SK-N-MC (cell line): ENCODE data around the gene RCAN1.
"Not testable (repeated sequence)": the region's sequence is repeated elsewhere in the genome, so short reads cannot be mapped to it uniquely, and the experiment has no call there.

Experiments
- DNase-seq: peaks from one replicate; pipeline ENCODE4 v3.0.0-alpha.2; 2011; ENCODE audit warnings: low read depth, low spot score
- H3K27ac ChIP-seq: fragments of 200-600 bp; sonication (generic); 2 replicates; pipeline ENCODE4 v1.5.1; 2016; ENCODE audit warnings: mixed run types
- H3K36me3 ChIP-seq: fragments of 200-600 bp; sonication (generic); 2 replicates; pipeline ENCODE4 v1.6.1; 2017; ENCODE audit warnings: antibody characterized with exemption, low read length, mixed read lengths; ENCODE audit not compliant: insufficient read depth
- H3K4me3 ChIP-seq: fragments of 200-600 bp; sonication (generic); 2 replicates; pipeline ENCODE4 v1.5.1; 2016
- H3K9ac ChIP-seq: fragments of 200-600 bp; sonication (generic); 2 replicates; pipeline ENCODE4 v1.8.0; 2017; ENCODE audit warnings: mixed run types, mixed read lengths; ENCODE audit not compliant: insufficient read length
- H3K9me3 ChIP-seq: fragments of 200-600 bp; sonication (generic); 2 replicates; pipeline ENCODE4 v1.6.1; 2017; ENCODE audit warnings: low read depth, mild to moderate bottlenecking, antibody characterized with exemption, low read length, moderate library complexity, mixed read lengths
- EZH2 ChIP-seq: fragments of 200-600 bp; sonication (generic); IDR thresholded peaks from one replicate; pipeline ENCODE4 v1.6.1; 2017; ENCODE audit warnings: antibody characterized with exemption
- FOXP2 ChIP-seq: optimal IDR thresholded peaks from 2 replicates; pipeline ENCODE3; 2011; ENCODE audit warnings: mild to moderate bottlenecking, moderate library complexity; ENCODE audit not compliant: insufficient read depth; ENCODE audit errors: extremely low read length, control extremely low read depth
- POLR2AphosphoS5 ChIP-seq: IDR thresholded peaks from 2 replicates; pipeline ENCODE4 v1.6.1; 2012; ENCODE audit warnings: mild to moderate bottlenecking, low read depth, low read length, borderline replicate concordance

The RCAN1 gene

DNA sequence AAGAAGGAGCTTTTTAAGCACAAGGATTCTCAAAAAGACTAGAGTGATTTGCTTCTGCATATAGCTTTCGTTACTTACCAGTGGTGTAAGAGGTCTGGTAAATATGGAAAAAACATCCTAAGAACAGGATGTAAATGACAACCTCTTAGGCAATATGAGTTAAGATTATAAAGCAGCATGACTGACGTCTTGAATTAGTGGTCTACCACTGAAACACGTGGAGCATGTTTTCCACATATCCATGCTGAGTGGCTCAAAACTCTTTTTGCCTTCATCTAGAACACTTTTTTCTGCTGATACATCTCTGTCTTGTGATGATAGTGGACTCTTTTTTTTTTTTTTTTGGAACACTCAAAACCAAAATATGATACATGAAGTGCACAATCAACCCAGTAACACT, 44.6 kb downstream of the RCAN1 start:
- no peak for DNase-seq
- TF ChIP-seq EZH2 (no peak), POLR2AphosphoS5 (no peak), FOXP2 (no peak)
- no peak overlapping the region for H3K4me3 ChIP-seq
- no peak overlapping the region for H3K9ac ChIP-seq
- H3K27ac ChIP-seq = no peak overlapping the region
- H3K36me3 ChIP-seq = no peaks in the 10 kb centered on the region
- H3K9me3 ChIP-seq = no peaks in the 10 kb centered on the region

DNA sequence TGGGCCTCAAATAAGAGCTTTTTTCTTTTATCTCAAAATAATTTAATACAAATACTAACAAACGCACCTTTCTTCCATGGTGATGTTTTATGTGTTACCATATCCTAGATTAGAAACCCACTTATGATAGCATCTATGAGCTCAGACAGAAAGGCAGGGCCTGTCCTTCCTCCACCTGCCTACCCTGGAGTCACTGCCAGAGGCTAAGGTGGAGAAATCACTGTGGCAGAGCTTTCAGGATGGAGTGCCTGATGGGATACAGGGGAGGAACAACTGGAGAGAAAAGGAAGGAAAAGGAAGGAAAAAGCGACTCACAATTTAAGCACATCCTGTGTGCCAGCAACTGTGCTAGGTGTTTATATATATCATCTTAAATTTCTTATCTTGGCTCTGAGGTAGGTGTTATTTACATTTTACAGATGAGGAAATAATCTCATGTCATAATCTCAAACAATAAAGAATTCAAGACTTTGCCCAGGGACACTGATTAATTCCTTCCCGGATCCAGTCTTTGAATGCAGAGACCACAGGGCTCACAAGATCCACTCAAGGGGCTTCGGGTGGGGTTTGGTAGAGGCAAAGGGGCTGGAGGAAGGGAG, 45.4 kb downstream of the RCAN1 start:
- TF ChIP-seq POLR2AphosphoS5 (no peak), EZH2 (no peak), FOXP2 (no peak)
- Histone ChIP-seq H3K4me3 (no peak overlapping the region), H3K27ac (no peak overlapping the region), H3K9ac (no peak overlapping the region), H3K9me3 (no peaks in the 10 kb centered on the region), H3K36me3 (no peaks in the 10 kb centered on the region)
- DNase-seq = no peak

DNA sequence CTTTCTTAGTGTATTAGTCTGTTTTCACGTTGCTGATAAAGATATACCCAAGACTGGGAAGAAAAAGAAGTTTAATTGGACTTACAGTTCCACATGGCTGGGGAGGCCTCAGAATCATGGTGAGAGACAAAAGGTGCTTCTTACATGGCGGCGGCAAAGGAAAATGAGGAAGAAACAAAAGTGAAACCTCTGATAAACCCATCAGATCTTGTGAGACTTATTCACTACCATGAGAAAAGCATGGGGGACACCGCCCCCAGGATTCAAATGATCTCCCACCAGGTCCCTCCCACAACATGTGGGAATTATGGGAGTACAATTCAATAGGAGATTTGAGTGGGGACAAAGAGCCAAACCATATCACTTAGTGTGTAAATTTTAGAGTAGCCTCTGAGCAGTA, 46.1 kb downstream of the RCAN1 start:
- not testable (repeated sequence) for H3K4me3 ChIP-seq, DNase-seq, H3K9me3 ChIP-seq, H3K9ac ChIP-seq, H3K36me3 ChIP-seq, H3K27ac ChIP-seq

DNA sequence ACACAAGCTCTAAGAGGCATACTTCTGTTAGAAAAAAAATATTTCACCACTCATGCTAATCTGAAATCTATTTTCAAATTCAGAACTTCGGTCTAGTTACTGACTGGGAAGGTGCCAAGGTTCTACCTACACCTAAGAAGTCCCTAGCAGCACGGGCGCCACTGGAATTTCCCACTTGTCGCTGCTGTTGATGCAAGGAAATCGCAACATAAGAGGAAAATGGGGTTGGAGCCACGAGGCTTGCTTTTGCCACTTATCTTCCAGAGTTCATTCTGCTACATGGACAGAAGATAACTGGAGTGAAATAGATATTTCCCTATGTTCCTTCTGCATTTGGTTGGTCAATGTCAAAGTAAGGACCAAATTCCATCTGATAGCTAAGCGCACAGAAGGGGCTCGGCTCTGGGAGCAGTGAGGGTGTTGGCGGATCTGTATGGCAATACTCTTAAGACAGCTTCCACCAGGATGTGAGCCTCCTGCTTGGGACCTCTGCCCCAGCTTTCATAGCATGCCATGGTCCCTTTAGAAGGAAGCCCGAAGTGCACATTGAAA, 47.2 kb downstream of the RCAN1 start:
- no peak overlapping the region for H3K9ac ChIP-seq
- no peak overlapping the region for H3K27ac ChIP-seq
- H3K4me3 ChIP-seq = no peak overlapping the region
- no peaks in the 10 kb centered on the region for H3K9me3 ChIP-seq
- no peaks in the 10 kb centered on the region for H3K36me3 ChIP-seq
- DNase-seq = no peak
- TF ChIP-seq EZH2 (no peak), POLR2AphosphoS5 (no peak), FOXP2 (no peak)

DNA sequence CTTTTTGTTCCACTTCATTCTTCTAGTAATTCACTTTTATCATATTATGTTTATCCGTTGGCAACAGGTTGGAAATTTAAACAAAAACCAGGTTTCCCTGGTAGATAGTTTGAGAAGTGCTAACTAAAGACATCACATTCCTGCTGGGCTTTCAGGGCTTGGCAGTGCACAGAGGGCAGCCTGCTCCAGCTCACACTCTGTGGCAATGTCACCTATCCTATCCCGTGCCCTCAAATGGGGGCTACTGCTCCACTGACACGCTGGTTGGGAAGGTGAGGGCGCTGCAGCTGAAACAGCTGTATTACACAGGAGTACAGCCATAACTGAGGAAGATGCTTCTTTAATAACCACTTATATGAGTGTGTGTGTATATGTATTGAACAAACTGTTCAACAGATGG, 49.7 kb downstream of the RCAN1 start:
- DNase-seq = no peak
- Histone ChIP-seq H3K36me3 (no peaks in the 10 kb centered on the region), H3K4me3 (no peak overlapping the region), H3K27ac (no peak overlapping the region), H3K9ac (no peak overlapping the region), H3K9me3 (no peaks in the 10 kb centered on the region)
- no peak for TF ChIP-seq EZH2
- no peak for TF ChIP-seq FOXP2
- TF ChIP-seq POLR2AphosphoS5 = no peak

DNA sequence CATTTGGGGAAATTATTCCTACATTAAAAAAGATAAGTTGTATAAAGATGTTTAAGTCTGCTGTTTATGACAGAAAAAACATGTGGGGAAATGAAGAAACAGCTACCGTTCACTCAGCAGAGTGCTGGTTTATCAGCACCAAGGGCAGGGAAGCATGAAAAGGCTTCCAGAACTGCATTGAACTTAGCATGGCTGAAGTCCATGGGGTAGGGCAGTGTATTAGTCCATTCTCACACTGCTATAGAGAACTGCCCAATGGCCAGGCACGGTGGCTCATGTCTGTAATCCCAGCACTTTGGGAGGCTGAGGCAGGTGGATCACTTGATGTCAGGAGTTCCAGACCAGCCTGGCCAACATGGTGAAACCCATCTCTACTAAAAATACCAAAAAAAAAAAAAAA, 51.5 kb downstream of the RCAN1 start:
- H3K9me3 ChIP-seq, H3K27ac ChIP-seq, H3K9ac ChIP-seq, H3K36me3 ChIP-seq, DNase-seq, H3K4me3 ChIP-seq: not testable (repeated sequence)

DNA sequence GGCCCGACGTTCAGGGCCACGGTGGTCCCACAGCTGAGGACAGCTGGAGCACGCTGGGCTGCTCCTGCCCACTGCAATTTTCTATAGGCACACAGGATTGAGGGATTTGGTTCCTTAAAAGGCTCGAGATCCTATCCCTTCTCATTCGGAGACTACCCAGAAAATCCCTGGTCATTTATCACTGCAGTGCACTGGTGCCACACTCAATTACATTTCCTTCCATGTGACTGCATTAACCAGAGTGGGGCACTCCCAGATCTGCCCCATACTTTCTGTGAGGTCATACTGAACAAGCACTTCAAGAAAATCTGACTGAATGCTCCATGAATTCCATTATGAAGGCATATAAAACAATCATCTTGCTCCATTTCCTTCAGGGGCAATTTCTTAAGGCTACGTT, 53.1 kb downstream of the RCAN1 start:
- Histone ChIP-seq H3K9me3 (no peaks in the 10 kb centered on the region), H3K4me3 (no peak overlapping the region), H3K9ac (no peak overlapping the region), H3K36me3 (no peaks in the 10 kb centered on the region), H3K27ac (no peak overlapping the region)
- TF ChIP-seq FOXP2 = no peak
- TF ChIP-seq EZH2 = no peak
- TF ChIP-seq POLR2AphosphoS5 = no peak
- DNase-seq = no peak

DNA sequence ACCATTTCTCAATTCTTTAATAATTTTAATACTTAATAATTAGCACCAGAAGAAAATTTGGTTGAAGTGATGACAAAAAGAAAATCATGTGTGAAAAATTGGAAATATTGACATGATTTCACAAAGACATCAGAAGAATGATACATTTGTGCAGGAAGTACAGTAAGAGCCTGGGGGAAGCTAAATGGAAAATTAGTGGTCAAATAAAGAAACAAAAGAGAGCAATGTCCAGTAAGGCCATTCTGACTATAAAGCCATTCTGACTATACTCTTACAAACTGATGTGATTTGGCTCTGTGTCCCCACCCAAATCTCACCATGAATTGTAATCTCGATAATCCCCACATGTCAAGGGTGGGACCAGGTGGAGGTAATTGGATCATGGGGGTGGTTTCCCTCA, 54.3 kb downstream of the RCAN1 start:
- H3K9ac ChIP-seq = no peak overlapping the region
- H3K27ac ChIP-seq = no peak overlapping the region
- no peak for DNase-seq
- no peaks in the 10 kb centered on the region for H3K9me3 ChIP-seq
- no peak overlapping the region for H3K4me3 ChIP-seq
- H3K36me3 ChIP-seq = no peaks in the 10 kb centered on the region
- TF ChIP-seq FOXP2 (no peak), POLR2AphosphoS5 (no peak)

DNA sequence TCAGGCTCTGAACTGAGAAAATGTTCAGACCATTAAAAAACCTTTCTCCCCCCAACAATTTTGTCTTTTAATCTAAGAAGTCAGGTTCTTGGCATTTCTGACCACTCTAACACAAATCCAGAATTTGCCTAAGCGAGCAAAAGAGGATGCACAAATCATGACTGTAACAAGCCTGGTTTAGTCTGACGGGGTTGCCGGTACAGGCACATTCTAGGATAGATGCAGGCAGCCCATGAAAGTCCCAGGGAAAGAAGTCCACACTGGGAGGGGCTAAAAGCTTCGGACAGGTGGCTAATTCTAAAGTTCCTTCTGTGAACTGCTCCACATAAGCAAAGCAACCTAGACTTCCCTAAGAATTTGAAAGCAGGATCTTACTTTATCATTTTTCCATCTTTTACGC, 54.9 kb downstream of the RCAN1 start:
- TF ChIP-seq FOXP2 (no peak), POLR2AphosphoS5 (no peak), EZH2 (no peak)
- H3K4me3 ChIP-seq = no peak overlapping the region
- no peak for DNase-seq
- H3K9me3 ChIP-seq = no peaks in the 10 kb centered on the region
- H3K36me3 ChIP-seq = no peaks in the 10 kb centered on the region
- no peak overlapping the region for H3K9ac ChIP-seq
- H3K27ac ChIP-seq = no peak overlapping the region
